GM12878 (cell line): ENCODE data around the gene USP34.

Experiments
- CBX5 ChIP-seq: sonication (generic); IDR thresholded peaks from 2 replicates; pipeline ENCODE4 v1.6.1; 2016; ENCODE audit warnings: low read depth, moderate library complexity, mild to moderate bottlenecking, inconsistent platforms
- CREB1 ChIP-seq: IDR thresholded peaks from 2 replicates; pipeline ENCODE4 v1.6.1; 2012; ENCODE audit warnings: low read depth, mild to moderate bottlenecking, inconsistent platforms
- CTCF ChIP-seq, 3 experiments: IDR thresholded peaks in 2 of 3; conservative IDR thresholded peaks in 1 of 3; 2 replicates each; pipeline ENCODE4 v1.5.1; 2011; ENCODE audit warnings: low read depth in 3 of 3, low read length in 3 of 3, mild to moderate bottlenecking in 3 of 3, control low read depth in 2 of 3, moderate library complexity in 2 of 3, inconsistent platforms in 1 of 3, mixed read lengths in 1 of 3; ENCODE audit not compliant: control insufficient read depth in 2 of 3, insufficient read depth in 1 of 3; ENCODE audit errors: extremely low read depth in 1 of 3
- HDGF ChIP-seq: fragments of 450-650 bp; IDR thresholded peaks from 2 replicates; pipeline ENCODE4 v1.6.1; 2016; ENCODE audit warnings: antibody characterized with exemption
- MXI1 ChIP-seq: fragments of 150-350 bp; IDR thresholded peaks from 2 replicates; pipeline ENCODE4 v1.6.1; 2011; ENCODE audit warnings: low read depth, mild to moderate bottlenecking, inconsistent platforms, low read length, improper control_type of control experiment
- POLR2A ChIP-seq: IDR thresholded peaks from 2 replicates; pipeline ENCODE4 v1.6.1; 2011; ENCODE audit warnings: low read depth, mild to moderate bottlenecking, low read length

- no peak; a peak in 1 of 6 replicates for TF ChIP-seq CTCF (IDR thresholded peaks at IDR 0.05 in 2 of 3, conservative IDR thresholded peaks at IDR 0.05 in 1 of 3; ENCODE audit: control insufficient read depth in 2 of 3, extremely low read depth in 1 of 3, insufficient read depth in 1 of 3, low read depth in 3 of 3, low read length in 3 of 3)
- no peak for TF ChIP-seq POLR2A
- TF ChIP-seq CBX5, result no peak
- TF ChIP-seq MXI1, result no peak
- TF ChIP-seq HDGF, result no peak
- no peak for TF ChIP-seq CREB1
Measured at GRCh38 chr2:61419570-61419969, 51.3 kb downstream of the USP34 start.
